Measurements from ENCODE around the gene CLCF1. TPM values are rescaled to one million over a fixed set of nuclear protein-coding genes. Genes with fewer than 3 reads are reported as not detected.

CLCF1 gene
- total RNA-seq, 1 donor from 2014 or later: 6.9 TPM

- DNase-seq (ENCODE audit: extremely low read depth, low read depth, low spot score): no peak
Measured at GRCh38 chr11:67396587-67397389, 23.4 kb upstream of the CLCF1 start.

GRCh38 chr11:67396259-67396581 is 22.8 kb upstream of the CLCF1 start:
- DNase-seq (ENCODE audit: extremely low read depth, low read depth, low spot score): no peak

GRCh38 chr11:67395555-67396258 is 22.3 kb upstream of the CLCF1 start:
- no peak for DNase-seq (ENCODE audit: extremely low read depth, low read depth, low spot score)

GRCh38 chr11:67393990-67394389 is 20.6 kb upstream of the CLCF1 start:
- no peak for DNase-seq (ENCODE audit: extremely low read depth, low read depth, low spot score)

DNA sequence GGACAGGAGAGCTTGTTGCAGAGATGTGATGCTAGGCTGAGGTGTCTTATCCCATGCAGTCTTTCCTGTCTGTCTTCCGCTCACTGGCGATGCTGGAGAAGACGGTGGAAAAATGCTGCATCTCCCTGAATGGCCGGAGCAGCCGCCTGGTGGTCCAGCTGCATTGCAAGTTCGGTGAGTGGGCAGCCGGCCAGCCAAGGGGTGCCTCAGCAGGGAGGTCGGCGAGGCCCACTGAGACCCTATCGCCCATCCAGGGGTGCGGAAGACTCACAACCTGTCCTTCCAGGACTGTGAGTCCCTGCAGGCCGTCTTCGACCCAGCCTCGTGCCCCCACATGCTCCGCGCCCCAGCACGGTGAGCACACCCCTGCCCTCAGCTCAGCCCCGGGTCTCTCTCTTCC is 20.0 kb upstream of the CLCF1 start:
- no peak for DNase-seq (ENCODE audit: extremely low read depth, low read depth, low spot score)

DNA sequence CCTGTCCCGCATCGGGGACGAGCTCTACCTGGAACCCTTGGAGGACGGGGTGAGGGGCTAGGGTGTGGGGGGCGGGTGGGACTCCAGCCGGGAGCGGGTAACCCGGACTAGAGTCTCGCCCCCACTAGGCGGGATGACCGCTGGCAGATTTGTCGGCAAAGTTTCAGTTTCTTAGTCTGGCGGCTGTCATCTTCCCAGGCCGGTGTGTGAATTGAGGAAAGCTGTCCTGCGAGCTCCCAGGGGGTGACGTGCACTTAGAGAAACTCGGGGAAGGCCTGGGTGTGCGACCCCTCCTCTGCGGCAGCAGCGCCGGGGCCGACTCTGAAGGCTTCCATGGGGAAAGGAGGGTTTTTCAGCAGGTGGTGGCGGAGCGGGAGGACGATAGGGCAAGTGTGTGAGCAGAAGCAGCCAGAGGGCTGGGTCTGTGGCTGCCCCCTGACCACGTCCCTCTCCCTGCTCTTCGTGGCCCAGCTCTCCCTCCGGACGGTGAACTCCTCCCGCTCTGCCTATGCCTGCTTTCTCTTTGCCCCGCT is 18.9 kb upstream of the CLCF1 start:
- DNase-seq (ENCODE audit: extremely low read depth, low read depth, low spot score): no peak

GRCh38 chr11:67391304-67392182 is 18.1 kb upstream of the CLCF1 start, which contains the start of gene RAD9A:
TSS of gene RAD9A (plus strand) at chr11:67391986. CDS start at chr11:67392045, 59 bp downstream.
- no peak for DNase-seq (ENCODE audit: extremely low read depth, low read depth, low spot score)

DNA sequence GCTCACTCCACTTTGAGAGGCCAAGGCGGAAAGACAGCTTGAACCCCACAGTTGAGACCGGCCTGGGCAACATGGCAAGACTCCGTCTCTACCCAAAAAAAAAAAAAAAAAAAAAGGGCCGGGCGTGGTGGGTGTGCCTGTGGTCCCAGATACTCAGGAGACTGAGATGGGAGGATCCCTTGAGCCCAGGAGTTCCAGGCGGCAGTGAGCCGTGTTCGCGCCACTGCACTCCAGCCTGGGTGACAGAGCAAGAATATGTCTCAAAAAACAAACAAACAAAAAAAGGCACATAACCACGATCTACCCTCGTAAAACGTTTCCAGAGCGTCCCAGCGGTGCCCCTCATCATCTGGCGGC is 17.5 kb upstream of the CLCF1 start:
- DNase-seq (ENCODE audit: extremely low read depth, low read depth, low spot score): no peak

- no peak for DNase-seq (ENCODE audit: extremely low read depth, low read depth, low spot score)
Measured at GRCh38 chr11:67389477-67389876, 16.1 kb upstream of the CLCF1 start.

- no peak for DNase-seq (ENCODE audit: extremely low read depth, low read depth, low spot score)
Measured at GRCh38 chr11:67387518-67387917, 14.1 kb upstream of the CLCF1 start.

GRCh38 chr11:67387069-67387468 is 13.7 kb upstream of the CLCF1 start:
- DNase-seq (ENCODE audit: extremely low read depth, low read depth, low spot score): no peak

DNA sequence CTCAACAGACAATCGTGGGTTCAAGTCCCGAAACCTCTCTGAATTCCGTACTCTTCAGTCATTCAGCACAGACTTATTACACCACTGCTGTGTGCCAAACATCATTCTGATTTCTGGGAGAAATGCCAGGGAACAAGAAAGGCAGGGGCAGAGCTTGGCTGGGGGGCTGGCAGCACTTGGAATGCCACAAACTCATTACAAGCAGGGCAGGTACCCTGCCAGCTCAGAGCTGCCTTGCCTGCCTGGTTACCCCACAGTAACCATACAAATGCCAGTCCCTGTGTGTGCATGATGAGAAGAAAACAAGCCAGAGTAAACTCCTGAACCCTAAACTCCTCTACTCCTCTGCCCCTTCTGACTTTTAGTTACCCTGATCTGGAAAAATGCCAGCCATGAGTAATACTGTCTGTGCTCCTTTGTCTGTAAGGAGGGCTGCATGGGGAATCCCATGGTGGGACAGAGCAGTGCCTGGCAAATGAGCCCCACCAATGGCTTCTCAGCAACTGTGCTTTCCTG is 11.5 kb upstream of the CLCF1 start:
- no peak for DNase-seq (ENCODE audit: extremely low read depth, low read depth, low spot score)

GRCh38 chr11:67382276-67383136 is 9.1 kb upstream of the CLCF1 start:
- DNase-seq (ENCODE audit: extremely low read depth, low read depth, low spot score): no peak

- DNase-seq (ENCODE audit: extremely low read depth, low read depth, low spot score): no peak
Measured at GRCh38 chr11:67381244-67381972, 8.0 kb upstream of the CLCF1 start.

DNA sequence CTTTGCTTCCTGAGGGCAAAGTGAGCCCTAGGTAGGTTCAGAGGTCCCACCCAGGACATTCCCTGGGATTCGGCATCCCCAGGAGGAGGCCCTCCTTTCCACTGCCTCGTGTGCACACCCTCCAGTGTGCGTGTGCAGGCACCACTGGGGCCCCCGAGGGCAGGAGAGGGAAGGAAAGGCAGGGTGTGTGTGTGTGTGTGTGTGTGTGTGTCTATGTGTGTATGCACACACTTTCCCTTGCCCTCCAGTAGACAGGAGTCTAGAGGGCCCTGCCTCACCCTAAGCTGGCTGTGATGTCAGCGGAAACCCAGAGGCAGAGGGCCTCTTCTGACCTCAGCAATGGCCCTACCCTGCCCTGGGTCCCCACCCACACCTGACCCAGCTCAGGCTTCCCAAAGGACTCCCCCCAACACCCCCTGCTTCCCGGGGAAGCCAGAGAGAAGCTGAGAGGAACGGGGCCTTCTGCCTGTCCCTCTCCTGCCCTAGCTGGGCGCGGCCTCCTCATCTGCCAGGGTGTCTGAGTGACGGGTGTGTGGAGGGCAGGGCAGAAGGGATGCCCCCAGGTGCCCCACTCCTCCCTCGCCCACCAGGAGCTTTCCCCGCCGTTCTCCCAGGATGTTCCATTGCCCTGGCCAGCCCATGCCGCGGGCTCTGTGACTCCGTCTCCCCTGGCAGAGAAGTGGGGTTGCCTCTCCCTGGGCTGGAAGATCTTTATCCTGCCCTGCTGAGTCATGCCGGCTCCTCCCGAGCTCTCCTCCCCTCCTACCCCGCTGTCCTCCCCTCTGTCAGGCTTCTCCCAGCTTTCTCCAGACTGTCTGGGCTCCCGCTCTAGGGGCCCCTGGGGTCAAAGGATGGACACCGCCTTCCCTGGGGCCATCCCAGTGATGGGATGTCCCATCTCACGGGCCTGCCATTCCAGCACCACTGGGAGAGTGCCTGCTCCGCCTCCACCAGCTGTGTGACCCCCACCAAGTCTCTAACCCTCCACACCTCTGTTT is 6.0 kb upstream of the CLCF1 start:
- DNase-seq (ENCODE audit: extremely low read depth, low read depth, low spot score): no peak

- DNase-seq (ENCODE audit: extremely low read depth, low read depth, low spot score): no peak
Measured at GRCh38 chr11:67378544-67378943, 5.1 kb upstream of the CLCF1 start.

- no peak for DNase-seq (ENCODE audit: extremely low read depth, low read depth, low spot score)
Measured at GRCh38 chr11:67376873-67377808, 3.7 kb upstream of the CLCF1 start.

All from glomerular endothelial cell (primary cell).